ENCODE results near the gene UBXN2A. TPM values are rescaled to one million over a fixed set of nuclear protein-coding genes. Genes with fewer than 3 reads are reported as not detected.
"Not testable (repeated sequence)": the region's sequence is repeated elsewhere in the genome, so short reads cannot be mapped to it uniquely, and the experiment has no call there.

UBXN2A gene
- total RNA-seq, 1 donor from 2014 or later = 14.6 TPM

DNA sequence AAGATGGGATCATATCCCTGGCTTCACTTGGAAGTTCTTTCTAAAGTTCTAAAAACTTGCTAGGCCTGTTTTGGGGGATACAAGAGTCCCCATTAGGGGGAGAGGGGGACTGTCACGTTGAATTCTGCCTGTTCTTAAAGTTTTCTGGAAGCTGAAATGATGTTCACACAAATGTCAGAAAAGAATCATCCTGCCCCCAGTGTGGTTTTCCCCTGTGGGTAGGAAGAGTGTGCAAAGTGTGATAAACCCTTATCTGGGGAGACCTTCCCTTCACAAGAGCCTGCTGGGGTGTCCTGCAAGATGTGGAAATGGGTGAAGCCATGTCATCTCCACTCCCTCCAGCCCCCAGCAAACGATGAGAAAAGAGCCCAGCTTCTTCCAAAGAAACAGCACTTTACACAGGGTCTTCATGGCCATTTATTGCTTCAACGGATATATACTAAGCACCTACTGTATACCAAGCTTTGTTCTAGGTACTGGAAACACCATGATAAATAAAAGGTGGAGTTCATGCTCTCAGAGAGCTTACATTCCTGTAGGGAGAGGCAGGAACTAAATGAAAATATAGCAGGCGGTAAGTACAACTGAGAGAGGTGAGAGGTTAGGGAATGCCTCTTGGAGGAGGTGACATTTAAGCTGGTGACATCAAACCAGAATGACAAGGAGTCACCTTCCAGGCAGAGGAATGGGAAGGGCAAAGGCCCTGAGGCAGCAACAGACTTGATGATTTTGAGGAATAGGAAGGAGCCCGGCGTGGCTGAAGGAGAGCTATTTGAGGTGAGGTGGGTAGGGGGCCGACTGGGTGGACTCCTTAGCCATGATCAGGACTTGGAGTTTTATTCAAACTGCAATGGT is 71.2 kb downstream of the UBXN2A start:
- intact Hi-C loops (cut with micrococcal nuclease) = no loop called here

DNA sequence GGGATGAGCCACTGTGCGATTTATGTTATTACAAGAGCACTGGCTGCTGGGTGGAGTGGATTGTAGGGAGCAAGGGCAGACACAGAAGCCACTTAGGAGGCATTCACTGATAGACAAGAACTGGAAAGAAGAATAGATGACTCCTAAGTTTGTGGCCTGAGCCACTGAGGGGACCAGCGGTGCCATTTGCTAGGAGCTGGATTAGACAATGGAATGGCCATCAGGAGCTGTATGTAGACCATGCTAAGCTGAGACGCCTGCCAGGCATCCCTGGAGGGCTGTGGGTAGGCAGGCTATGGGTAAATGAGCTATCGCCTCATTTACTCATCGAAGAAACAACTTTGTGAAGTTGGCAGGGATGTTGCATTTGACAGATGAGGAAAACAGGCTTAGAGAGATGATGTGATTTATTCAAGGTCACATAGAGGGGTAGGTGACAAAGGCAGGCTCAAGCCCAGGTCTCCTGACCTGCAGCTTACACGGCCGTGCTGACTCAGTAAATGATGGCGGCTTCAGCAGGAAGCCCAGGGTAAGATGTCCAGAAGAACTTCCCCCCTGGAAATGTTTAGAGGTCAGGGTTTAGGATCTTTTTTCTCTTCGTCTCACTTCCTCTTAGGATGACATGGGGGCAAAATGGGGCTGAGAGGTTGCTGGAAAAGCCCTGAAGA is 72.4 kb downstream of the UBXN2A start:
- intact Hi-C loops (cut with micrococcal nuclease) = no loop called here

DNA sequence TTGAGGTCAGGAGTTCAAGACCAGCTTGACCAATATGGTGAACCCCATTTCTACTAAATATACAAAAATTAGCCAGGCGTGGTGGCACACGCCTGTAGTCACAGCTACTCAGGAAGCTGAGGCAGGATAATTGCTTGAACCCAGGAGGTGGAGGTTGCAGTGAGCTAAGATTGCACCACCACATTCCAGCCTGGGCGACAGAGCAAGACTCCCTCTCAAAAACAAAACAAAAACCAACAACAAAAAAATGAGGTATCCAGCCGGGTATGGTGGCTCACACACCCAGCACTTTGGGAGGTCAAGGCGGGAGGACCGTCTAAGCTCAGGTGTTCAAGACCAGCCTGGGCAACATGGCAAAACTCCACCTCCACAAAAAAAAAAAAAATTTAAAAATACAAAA is 74.6 kb downstream of the UBXN2A start:
- intact Hi-C loops (cut with micrococcal nuclease) = not testable (repeated sequence)

DNA sequence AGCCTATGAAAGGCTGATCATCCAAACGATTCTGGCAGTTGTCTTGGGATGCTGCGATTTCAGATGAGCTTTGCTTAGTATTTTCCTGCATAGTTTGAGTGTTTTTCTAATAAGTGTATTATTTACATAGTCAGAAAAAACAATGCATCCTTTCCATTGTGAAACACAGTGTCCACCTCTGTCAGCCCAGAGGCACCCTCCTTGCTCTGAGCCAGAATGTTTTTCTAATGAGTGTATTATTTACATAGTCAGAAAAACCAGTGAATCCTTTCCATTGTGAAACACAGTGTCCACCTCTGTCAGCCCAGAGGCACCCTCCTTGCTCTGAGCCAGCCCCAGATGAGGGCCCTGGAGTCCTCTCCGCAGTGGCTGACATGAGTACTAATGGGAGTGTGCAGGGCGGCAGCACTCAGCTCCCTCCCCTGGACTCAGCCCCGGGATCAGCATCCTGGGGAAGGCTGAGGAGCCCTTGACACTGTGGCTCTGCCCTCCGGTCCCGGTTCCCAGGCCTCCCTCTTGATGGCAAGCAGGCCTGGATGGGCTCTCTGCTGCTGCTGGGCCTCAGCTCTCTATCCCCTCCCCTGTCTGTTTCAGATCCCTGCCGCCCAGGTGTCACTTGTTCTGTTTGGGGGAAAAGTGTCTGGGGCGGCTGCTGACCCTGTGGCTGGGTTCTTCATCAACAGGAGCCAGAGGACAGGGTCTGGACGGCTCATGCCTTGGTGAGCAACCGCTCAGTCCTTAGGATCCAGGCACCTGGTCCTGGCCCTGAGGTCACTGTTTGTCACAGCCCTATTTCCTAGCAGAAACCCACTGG is 75.5 kb downstream of the UBXN2A start:
- intact Hi-C loops (cut with micrococcal nuclease) = no loop called here

DNA sequence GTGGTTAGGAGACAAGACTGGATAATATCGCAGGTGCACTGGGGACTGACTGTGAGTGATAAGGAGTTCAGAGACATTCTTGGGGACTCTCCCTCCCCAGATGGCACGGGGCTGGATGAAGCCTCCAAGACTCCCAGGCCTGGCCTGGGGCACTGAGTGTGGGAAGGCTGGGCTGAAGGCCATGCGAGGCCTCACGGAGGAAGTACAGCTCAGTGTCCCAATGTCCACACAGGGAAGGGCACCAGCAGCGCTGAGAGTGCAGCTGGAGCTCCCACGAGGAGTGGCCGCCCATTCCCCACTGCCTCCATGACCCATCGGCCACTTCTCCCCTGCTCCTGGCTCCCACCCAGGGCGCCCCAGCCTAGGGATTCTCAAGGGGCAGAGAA is 76.1 kb downstream of the UBXN2A start:
- intact Hi-C loops (cut with micrococcal nuclease) = no loop called here

DNA sequence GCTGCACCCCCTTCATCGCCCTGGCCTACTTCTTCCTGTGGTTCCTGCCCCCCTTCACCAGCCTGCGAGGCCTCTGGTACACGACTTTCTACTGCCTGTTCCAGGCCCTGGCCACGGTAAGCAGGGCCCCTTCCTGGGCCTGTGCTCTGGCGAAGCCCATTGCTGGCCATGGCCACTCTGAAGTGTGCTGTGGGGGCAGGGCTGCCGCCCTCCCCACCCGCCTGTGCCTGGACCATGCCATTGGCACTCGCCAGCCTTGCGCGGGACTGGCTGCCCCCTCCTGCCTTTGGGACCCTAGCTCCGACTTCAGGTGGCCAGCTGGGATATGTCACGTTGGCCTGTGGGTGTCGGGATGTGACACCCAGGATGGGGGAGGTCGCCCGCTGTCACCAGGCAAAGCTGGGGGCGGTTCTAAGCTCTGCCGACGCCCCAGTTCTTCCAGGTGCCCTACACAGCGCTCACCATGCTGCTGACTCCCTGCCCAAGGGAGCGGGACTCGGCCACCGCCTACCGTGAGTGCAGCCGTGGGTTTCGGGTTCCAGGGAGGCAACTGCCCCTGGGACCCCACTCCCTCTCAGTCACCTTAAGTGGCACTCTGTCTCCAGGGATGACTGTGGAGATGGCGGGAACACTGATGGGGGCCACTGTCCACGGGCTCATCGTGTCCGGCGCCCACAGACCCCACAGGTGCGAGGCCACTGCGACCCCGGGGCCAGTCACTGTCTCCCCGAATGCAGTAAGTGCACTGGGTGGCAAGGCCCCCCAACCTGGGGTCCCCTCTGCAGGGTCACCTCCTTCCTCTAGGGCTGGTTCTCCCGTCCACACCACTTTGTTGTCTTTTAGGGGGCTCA is 76.8 kb downstream of the UBXN2A start:
- intact Hi-C loops (cut with micrococcal nuclease) = no loop called here

DNA sequence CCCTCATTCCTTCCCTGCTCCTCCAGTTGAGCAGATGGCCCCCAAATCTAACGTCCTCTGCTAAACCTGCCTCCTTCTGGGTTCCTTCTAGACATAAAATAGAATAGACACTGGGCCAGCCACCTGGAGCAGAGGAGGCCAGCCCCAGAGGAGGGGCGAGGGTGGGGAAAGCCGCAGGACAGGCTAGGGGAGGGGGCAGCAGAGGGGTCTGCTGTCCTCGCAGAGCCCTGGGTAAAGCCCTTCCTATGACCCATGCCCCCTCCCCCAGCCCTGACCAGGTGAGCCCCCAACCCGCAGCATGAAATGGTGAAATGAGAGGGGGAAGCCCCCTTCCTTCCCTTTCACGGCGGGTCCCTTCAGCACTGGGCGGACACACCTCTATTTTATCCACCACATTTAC is 77.4 kb downstream of the UBXN2A start:
- intact Hi-C loops (cut with micrococcal nuclease) = no loop called here

DNA sequence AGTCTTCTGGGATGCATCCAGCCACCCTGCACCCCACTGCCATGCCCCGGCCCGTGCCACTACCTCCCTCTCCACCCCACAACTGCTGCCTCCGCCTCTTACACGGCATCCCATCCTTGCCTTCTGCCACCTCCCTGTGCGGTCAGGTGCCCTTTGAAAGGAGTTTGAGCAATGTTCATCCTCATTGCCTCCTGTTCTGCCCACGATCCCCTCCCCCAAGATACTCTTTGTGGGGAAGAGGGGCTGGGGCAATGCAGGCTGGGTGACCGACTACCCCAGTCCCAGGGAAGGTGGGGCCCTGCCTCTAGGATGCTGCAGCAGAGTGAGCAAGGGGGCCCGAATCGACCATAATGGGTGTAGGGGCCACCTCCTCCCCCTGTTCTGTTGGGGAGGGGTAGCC is 78.0 kb downstream of the UBXN2A start:
- intact Hi-C loops (cut with micrococcal nuclease) = no loop called here

DNA sequence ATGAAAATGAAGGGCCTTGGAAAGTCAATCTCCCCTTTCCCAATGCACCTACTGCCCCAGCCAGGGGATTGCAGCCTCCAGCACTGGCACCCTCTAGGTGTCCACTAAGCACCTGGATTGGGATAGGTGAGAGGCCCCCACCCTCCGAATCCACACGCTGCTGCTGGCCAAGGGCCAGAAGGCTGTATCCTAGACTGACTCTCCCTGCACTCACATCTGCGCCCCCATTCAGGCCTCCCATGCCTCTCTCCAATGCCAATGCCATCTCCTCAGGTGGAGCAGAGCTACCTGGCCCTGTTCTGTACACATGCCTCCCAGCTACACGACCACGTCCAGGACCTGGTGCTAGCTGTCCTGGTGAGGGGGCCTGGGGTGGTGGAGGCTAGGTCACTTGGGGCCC is 79.5 kb downstream of the UBXN2A start:
- intact Hi-C loops (cut with micrococcal nuclease) = no loop called here

DNA sequence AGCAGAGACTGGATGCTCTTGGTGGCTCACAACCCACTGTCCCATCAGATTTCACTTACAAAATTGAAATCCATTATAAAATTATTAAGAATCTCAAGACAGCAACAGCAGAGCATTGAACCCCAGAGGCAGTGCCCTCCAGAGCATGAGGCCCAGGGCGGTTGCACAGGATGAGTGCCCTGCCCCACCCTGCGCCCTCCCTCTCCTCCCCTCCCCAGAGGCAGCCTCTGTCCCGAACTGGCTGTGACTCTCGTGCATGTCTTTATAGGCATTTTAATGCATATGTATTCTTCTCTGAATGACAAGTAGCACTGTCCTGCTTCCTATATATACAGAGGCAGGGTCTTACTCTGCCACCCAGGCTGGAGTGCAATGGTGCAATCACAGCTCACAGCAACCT is 80.0 kb downstream of the UBXN2A start:
- intact Hi-C loops (cut with micrococcal nuclease) = no loop called here

DNA sequence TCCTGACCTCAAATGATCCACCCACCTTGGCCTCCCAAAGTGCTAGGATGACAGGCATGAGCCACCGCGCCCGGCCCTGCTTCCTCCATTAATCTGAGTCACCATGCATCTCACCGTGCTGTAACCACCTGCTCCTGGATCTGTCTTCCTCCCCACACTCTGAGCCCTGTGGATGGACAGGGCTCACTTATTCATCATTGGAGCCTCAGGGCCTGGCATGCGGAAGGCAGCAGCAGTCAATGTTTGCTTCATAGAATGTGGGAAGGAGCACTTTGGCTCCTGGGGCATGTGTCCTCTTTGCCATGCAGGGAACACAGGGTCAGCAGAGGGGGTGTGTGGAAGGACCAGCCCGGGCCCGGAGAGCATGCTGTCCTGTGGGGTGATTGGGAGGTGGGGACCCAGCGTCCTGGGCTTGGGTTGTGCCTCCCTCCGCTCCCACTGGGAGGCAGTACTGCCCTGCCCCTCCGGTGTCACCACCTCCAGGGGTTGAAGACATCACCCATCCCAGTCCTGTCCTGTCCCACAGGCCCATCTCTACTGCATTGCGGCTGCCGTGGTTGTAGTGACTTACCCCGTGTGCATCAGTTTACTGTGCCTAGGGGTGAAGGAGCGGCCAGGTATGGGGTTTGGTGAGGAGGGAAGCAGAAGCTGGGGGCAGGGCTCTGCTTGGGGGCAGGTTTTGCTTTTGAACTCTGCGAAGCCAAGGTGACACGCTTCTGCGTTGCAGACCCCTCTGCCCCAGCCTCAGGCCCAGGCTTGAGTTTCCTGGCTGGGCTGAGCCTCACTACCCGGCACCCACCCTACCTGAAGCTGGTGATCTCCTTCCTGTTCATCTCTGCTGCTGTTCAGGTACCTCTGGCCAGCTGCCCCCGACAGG is 81.1 kb downstream of the UBXN2A start:
- intact Hi-C loops (cut with micrococcal nuclease) = no loop called here

DNA sequence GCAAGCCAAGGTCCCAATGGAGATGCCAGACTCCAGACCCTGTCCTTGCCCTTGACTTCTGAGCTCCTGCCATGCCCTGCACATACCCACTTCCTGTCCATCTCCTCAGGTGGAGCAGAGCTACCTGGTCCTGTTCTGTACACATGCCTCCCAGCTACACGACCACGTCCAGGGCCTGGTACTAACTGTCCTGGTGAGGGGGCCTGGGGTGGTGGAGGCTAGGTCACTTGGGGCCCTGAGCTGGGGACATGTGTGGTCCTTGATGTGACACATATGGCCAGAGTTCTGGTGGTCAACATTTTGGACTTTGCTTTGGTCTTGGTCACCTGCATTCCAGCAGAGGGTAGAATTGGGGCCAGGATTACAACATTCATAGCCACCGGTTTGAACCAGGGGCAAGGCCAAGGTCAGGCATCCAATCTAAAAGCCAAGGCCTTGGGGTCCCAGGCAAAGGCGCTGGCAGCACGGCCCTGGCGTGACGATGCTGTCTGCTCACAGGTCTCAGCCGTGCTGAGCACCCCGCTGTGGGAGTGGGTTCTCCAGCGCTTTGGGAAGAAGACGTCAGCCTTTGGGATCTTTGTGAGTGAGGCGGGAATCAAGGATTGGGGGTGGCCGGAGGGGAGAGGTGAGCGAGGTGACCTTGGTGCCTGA is 82.2 kb downstream of the UBXN2A start:
- intact Hi-C loops (cut with micrococcal nuclease) = no loop called here

DNA sequence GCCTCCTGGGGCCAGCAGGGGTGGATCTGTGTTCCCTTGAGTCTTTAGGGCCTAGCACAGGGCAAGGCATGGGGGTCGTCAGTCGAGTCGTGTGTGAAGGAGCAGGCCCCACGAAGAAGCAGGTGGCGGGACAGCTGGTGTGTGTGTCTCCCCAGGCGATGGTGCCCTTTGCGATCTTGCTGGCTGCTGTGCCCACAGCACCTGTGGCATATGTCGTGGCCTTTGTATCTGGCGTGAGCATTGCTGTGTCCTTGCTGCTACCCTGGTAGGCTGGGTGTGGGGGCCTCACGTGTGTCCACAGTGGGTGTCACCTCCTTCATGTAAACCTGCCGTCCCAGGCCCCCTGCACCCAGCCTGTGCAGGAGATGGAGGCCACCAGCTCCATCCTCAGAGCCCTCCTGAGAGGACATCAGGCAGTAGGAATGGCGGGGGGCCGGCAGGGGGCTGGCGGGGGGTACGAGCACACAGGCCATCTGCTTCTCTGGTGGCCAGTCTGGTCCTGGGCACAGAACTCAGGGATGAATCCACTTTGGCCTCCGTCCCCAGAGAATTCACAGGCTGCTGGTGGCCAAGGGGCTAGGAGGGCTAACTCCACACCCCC is 82.8 kb downstream of the UBXN2A start:
- intact Hi-C loops (cut with micrococcal nuclease) = no loop called here

DNA sequence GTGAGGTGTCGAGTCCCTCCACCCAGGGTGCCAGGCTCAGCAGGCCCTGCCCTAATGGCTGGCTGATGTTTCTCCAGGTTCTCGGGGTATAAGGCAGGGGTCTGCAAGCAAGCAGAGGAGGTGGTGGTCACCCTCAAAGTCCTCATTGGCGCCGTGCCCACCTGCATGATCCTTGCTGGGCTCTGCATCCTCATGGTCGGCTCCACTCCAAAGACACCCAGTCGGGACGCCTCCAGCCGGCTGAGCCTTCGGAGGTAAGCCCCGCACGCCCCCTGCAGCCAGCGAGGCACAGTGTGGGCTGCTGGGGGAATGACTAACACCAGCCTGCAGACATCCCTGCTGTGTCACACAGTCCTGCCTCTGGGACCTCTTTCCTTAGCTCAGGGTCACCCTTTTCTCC is 83.8 kb downstream of the UBXN2A start:
- intact Hi-C loops (cut with micrococcal nuclease) = no loop called here

DNA sequence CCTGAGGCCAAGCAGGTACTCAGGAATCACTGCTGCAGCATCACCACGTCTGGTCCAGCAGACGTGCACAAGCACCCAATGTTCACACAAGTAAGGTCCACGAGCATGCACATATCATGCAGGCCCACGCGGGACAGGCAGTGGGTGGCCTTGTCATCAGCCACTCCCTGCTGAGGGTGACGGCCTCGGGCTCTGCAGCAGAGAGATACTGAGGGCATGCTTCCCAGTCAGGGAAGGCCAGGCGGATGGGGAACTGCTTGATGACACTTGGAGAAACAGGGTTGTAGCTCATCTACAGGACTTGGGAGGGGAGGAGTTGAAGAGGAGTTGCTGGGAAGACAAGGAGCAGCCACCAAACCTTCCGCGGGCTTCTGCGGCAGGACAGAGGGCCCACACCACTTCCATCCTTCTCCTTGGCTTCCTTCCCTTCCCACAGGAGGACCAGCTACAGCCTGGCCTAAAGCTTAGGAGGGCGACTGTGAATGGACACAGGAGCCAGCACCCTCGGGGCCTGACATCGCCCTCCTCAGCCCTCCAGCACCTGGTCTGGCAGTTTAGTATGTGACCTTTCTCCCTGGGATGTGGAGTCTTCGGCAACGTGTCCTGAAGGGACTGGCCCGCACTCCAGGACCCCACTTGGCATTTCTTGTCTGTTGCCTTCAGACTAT is 84.9 kb downstream of the UBXN2A start:
- intact Hi-C loops (cut with micrococcal nuclease) = no loop called here

DNA sequence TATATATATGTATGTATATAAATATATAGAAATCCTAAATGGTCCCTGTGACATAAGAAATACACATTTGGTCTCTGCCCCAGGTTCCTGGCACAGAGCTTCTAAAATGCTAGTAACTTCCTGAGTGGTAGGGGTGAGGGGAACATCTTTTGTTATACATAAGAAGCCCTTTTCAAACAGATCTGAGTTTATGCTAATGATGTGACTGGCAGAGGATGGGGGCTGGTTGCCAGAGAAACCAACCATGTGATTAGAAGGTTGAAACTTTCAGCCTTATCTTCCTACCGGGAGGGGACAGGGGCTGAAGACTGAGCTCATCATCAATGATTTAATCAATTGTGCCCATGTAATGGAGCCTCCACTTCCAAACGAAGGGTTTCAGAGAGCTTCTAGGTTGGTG is 86.0 kb downstream of the UBXN2A start:
- intact Hi-C loops (cut with micrococcal nuclease) = no loop called here

DNA sequence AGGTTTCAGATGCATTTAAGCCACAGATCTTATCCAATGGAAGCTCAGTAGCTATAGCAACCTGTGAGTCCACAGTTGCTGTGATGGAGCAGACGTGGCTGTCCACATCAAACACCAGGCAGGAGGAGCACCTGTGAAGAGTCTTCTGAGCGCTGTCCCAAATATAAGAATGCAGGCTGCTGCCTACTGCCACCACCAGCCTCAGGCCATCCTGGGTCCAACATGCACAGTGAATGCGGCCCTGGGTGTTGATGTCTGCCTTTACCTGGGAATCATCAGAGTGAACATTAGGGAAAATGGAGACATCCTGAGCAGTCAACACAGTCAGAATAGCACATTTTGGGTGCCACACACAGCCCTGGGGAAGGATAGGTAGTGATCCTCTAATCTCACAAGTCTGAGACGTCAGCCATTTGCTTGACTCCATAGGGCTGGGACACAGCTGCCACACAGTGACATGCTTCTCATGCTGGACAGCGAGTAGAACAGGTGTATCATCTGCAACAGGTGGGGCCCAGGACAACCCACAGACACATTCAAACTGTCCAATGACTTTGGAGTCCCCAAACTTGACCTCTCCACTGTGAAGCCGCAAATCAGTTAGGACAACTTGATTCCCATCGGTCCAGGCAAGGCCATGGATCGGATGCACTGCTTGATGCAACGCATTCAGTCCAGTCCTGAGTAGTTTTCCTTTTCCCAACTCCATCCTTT is 98.7 kb downstream of the UBXN2A start:
- intact Hi-C loops (cut with micrococcal nuclease) = no loop called here

DNA sequence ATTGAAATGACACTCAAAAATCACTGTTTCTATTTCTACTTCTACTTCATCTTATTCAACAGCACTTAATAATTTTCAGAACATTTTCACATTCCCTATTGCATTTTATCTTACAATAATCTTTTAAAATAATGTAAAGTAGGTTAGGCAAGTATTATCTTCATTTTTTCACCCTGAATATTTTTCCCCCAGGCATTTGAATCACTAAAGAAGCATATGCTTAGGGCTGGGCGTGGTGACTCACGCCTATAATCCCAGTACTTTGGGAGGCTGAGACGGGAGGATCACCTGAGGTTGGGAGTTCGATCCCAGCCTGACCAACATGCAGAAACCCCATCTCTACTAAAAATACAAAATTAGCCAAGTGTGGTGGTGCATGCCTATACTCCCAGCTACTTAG is 100.2 kb downstream of the UBXN2A start:
- intact Hi-C loops (cut with micrococcal nuclease) = loop anchor here (10.0 kb wide), 1 partner anchor 754 kb away; the partner anchor contains the start of genes CENPO and PTRHD1

Data from T-helper 2 cell treated with Interferon-gamma antibody and Interleukin-4, amounts not matched to agents 100 ng/mL and 5 ng/mL, for 36 hours (primary cell).